AG09309 (cell line): ENCODE data around the gene SUPT3H.

Experiments used
- DNase-seq: peaks from one replicate; pipeline ENCODE4 v3.0.0-alpha.2; 2010; ENCODE audit warnings: low read depth
- H3K4me3 ChIP-seq: 2 replicates; pipeline ENCODE4 v1.5.1; 2011; ENCODE audit warnings: mild to moderate bottlenecking, low read depth, low read length, moderate library complexity; ENCODE audit not compliant: control insufficient read depth
- TF ChIP-seq, protein P1 (sequence below): IDR thresholded peaks from 2 replicates; pipeline ENCODE4 v1.5.1; 2011; ENCODE audit warnings: mild to moderate bottlenecking, low read depth, low read length, inconsistent platforms; ENCODE audit not compliant: insufficient read depth, control insufficient read depth; ENCODE audit errors: missing control alignments

SUPT3H gene

GRCh38 chr6:44931385-44931784 is 446.3 kb downstream of the SUPT3H start:
- H3K4me3 ChIP-seq = no peak overlapping the region
- no peak for DNase-seq
- TF ChIP-seq, protein P1, sequence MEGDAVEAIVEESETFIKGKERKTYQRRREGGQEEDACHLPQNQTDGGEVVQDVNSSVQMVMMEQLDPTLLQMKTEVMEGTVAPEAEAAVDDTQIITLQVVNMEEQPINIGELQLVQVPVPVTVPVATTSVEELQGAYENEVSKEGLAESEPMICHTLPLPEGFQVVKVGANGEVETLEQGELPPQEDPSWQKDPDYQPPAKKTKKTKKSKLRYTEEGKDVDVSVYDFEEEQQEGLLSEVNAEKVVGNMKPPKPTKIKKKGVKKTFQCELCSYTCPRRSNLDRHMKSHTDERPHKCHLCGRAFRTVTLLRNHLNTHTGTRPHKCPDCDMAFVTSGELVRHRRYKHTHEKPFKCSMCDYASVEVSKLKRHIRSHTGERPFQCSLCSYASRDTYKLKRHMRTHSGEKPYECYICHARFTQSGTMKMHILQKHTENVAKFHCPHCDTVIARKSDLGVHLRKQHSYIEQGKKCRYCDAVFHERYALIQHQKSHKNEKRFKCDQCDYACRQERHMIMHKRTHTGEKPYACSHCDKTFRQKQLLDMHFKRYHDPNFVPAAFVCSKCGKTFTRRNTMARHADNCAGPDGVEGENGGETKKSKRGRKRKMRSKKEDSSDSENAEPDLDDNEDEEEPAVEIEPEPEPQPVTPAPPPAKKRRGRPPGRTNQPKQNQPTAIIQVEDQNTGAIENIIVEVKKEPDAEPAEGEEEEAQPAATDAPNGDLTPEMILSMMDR = no peak

DNA sequence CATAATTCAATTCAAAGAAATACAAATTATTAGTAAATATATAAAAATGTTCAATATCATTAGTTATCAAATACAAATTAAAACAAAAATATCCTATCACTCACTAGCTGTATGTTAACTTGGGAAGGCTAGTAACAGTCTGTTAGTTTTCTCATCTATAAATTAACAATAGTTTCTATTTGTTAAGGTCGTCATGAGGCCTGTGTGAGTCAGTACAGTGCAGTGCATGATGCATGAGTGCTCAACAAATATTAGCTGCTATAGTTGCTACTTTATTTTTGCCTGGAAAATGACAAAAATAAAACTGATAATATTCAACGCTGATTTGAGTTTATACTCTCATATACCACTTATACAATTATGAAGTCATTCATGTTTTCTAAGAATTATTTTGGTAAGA is 451.2 kb downstream of the SUPT3H start:
- no peak for DNase-seq
- TF ChIP-seq, protein P1 = no peak
- no peak overlapping the region for H3K4me3 ChIP-seq

DNA sequence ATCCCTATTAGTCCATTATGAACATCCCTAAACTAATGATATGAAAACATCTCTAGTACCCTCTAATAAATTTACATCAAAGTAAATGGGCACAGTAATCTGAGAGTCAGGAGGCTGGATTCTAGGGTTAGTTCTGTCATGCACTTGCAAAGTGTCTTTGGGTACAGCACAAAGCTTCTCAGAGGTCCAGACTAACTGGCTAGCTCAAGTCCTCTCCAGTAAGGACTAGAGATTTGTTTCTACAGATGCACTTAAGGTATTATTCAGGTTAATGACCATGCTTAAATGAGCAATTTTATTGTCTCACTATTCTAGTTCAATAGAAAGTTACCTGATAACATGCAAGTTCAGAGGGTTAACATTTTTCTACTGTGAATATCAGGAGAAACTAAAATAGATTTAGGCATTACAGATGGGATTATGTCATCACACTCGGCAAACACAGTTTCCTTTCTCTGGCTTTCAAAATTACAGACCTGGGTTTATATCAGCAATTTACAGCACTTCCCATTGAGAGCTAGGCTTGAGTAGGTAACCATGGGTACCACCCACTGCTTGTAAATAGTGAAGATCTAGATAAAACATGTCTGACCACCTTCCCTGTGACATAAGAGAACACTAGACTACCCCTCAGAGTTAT is 452.5 kb downstream of the SUPT3H start:
- no peak for DNase-seq
- H3K4me3 ChIP-seq = no peak overlapping the region
- TF ChIP-seq, protein P1 = no peak

- no peak for DNase-seq
- TF ChIP-seq, protein P1 = no peak
Measured at GRCh38 chr6:44923444-44923843, 454.3 kb downstream of the SUPT3H start.

DNA sequence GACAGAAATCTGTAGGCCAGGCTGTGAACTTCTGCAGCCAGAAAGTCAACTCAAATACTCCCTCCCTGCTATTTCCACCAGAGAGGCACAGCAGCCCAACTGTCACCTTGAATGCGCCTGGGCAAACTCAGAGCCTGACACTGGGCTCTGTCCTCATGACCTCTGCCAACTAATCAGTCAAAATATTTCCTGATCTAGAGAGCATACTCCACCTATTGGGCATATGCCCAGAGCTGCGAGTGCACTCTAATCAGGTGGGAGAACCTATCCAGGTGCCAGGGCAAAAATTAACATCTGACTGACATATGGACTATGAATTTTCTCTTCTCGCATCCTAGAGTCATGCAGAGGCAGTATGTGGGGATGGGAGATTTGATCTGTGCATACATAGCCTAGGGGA is 455.9 kb downstream of the SUPT3H start:
- no peak for DNase-seq
- no peak overlapping the region for H3K4me3 ChIP-seq
- TF ChIP-seq, protein P1 = no peak

More at GRCh38 chr6:44923444-44923843, 454.3 kb downstream of the SUPT3H start:
- no peak overlapping the region for H3K4me3 ChIP-seq

GRCh38 chr6:44920952-44921491 is 456.7 kb downstream of the SUPT3H start:
- H3K4me3 ChIP-seq = no peak overlapping the region
- TF ChIP-seq, protein P1 = no peak
- no peak for DNase-seq

GRCh38 chr6:44918671-44919296 is 458.9 kb downstream of the SUPT3H start:
- TF ChIP-seq, protein P1 = no peak
- no peak for DNase-seq
- no peak overlapping the region for H3K4me3 ChIP-seq
